ENCODE data around the gene GDF11. TPM values are rescaled to one million over a fixed set of nuclear protein-coding genes. Genes with fewer than 3 reads are reported as not detected.

GDF11 gene
- total RNA-seq, 1 experiment from 2014 or later = 31.8 TPM

- Mint-ChIP-seq H3K36me3 (ENCODE audit: insufficient read depth in 1 of 3, low read depth in 3 of 3) (peaks cover 26 to 51% (median 47%) of the 10 kb centered on the region in 3 experiments), H3K9me3 (no peaks in the 10 kb centered on the region), H3K4me3 (no peak overlapping the region), H3K4me1 (no peaks in the 10 kb centered on the region), H3K27ac (no peak overlapping the region), H3K27me3 (ENCODE audit: low read depth) (no peaks in the 10 kb centered on the region)
- no peak overlapping the region for H4K5ac ChIP-seq (ENCODE audit: insufficient read length, low read depth, low read length)
- no peak overlapping the region for H3K4me2 ChIP-seq (ENCODE audit: insufficient read depth, insufficient read length, low read length)
- no peaks in the 10 kb centered on the region for H3K79me2 ChIP-seq (ENCODE audit: insufficient read depth, low read length)
- no peak overlapping the region for H3T11ph ChIP-seq (ENCODE audit: low read length)
- H2BK5ac ChIP-seq (ENCODE audit: insufficient read length, low read length) = no peak overlapping the region
- H2BK15ac ChIP-seq (ENCODE audit: low read depth, low read length) = no peak overlapping the region
- H2BK20ac ChIP-seq (ENCODE audit: low read depth, low read length, poor library complexity, severe bottlenecking) = no peak overlapping the region
- H4K8ac ChIP-seq (replicated peaks; ENCODE audit: insufficient read length, low read depth, low read length) = no peak overlapping the region
- no peak overlapping the region for H3K18ac ChIP-seq (ENCODE audit: insufficient read length, low read depth, low read length)
- no peaks in the 10 kb centered on the region; the same call in 1 of the 2 replicates for H3K27me3 ChIP-seq (ENCODE audit: insufficient read depth, low read length)
- H3K23ac ChIP-seq (ENCODE audit: insufficient read length, low read depth, low read length) = no peak overlapping the region
- no peaks in the 10 kb centered on the region for H3K9me3 ChIP-seq (ENCODE audit: control insufficient read depth, low read depth, low read length)
- H3K79me1 ChIP-seq (ENCODE audit: insufficient read depth, low read depth, low read length, poor library complexity, severe bottlenecking) = no peaks in the 10 kb centered on the region
- H2AFZ ChIP-seq (ENCODE audit: low read length) = no peak overlapping the region
- H3K9ac ChIP-seq (ENCODE audit: extremely low read depth, insufficient read length, low read length) = no peak overlapping the region
- DNase-seq = no peak
- no CpG with 5 or more reads among the region's 19 CpGs for WGBS (ENCODE audit: extremely low coverage, insufficient read length, low lambda C conversion rate)
- no peak overlapping the region for H3K14ac ChIP-seq (ENCODE audit: insufficient read depth, low read length)
- H3K27ac ChIP-seq (ENCODE audit: insufficient read length, low read depth, low read length) = no peak overlapping the region
- no peaks in the 10 kb centered on the region for H4K20me1 ChIP-seq (ENCODE audit: control insufficient read depth, insufficient read depth, insufficient read length)
- no peaks in the 10 kb centered on the region for H3K4me1 ChIP-seq (ENCODE audit: insufficient read depth, low read length)
- no peak overlapping the region for H2AK5ac ChIP-seq (ENCODE audit: insufficient read length, low read length)
- no peaks in the 10 kb centered on the region for H3K23me2 ChIP-seq (ENCODE audit: insufficient read length, low read depth, low read length, poor library complexity, severe bottlenecking)
- no peak overlapping the region for H4K91ac ChIP-seq (ENCODE audit: insufficient read length, low read depth, low read length)
- H2BK120ac ChIP-seq (ENCODE audit: low read depth, low read length, poor library complexity, severe bottlenecking) = no peak overlapping the region
- no peak overlapping the region for H2BK12ac ChIP-seq (ENCODE audit: insufficient read length, low read depth, low read length)
- H3K56ac ChIP-seq (ENCODE audit: insufficient read length, low read depth, low read length) = no peak overlapping the region
- no peak overlapping the region for H3K4ac ChIP-seq (ENCODE audit: low read depth, low read length)
- TF ChIP-seq, protein P1, sequence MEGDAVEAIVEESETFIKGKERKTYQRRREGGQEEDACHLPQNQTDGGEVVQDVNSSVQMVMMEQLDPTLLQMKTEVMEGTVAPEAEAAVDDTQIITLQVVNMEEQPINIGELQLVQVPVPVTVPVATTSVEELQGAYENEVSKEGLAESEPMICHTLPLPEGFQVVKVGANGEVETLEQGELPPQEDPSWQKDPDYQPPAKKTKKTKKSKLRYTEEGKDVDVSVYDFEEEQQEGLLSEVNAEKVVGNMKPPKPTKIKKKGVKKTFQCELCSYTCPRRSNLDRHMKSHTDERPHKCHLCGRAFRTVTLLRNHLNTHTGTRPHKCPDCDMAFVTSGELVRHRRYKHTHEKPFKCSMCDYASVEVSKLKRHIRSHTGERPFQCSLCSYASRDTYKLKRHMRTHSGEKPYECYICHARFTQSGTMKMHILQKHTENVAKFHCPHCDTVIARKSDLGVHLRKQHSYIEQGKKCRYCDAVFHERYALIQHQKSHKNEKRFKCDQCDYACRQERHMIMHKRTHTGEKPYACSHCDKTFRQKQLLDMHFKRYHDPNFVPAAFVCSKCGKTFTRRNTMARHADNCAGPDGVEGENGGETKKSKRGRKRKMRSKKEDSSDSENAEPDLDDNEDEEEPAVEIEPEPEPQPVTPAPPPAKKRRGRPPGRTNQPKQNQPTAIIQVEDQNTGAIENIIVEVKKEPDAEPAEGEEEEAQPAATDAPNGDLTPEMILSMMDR (conservative IDR thresholded peaks at IDR 0.05) = no peak
Observed at GRCh38 chr12:55696796-55697462, 46.0 kb upstream of the GDF11 start.
